Activated CD8-positive, alpha-beta memory T cell treated with anti-CD3 and anti-CD28 coated beads, Interleukin-2, amount 50 U/mL, for 48 hours (primary cell): Measurements from ENCODE around the gene COX6B2.

Experiments
- DNase-seq: peaks from one replicate; pipeline ENCODE4 v3.0.0-alpha.2; 2020

The COX6B2 gene

DNA sequence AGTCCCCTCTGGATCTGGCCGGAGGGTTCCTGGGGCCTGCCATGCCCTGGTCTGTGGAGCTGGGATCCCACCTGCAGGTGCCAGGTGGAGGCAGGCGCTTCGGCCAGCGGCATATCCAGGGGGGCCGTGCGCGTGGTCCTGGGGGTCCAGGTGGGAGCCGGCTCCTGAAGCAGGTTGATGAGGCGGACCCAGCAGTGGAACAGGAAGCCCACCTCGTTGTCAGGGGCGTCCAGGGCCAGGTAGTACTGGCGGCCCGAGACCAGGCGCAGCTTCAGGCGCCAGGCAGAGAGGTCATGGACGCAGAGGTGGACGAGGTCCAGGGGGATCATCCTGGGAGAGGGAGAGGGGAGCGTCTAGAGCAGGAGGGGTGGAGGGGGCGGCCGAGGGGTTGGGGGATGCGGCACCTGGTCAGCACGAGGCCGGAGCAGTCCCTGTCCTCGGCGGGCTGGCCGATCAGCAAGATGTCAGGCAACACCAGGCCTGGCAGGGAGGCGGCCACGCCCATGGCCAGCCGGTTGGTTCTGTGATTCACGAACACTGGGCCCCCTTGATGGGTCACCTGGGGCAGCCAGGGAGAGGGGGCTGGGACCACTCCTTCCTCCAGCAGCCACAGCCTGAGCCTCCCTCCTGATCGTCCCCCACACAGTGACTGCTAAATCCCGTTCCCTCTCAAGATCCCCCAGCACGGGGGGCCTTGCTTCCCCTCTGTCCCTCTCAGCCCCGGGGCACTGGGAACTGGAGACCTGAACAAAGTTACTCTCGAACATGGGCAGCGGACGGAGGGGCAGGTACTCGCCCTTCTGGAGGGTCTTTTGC lies 7.9 kb upstream of the COX6B2 start:
- no peak for DNase-seq

- DNase-seq, result no peak
These were observed 6.4 kb upstream of the COX6B2 start for GRCh38 chr19:55360902-55361301.

DNA sequence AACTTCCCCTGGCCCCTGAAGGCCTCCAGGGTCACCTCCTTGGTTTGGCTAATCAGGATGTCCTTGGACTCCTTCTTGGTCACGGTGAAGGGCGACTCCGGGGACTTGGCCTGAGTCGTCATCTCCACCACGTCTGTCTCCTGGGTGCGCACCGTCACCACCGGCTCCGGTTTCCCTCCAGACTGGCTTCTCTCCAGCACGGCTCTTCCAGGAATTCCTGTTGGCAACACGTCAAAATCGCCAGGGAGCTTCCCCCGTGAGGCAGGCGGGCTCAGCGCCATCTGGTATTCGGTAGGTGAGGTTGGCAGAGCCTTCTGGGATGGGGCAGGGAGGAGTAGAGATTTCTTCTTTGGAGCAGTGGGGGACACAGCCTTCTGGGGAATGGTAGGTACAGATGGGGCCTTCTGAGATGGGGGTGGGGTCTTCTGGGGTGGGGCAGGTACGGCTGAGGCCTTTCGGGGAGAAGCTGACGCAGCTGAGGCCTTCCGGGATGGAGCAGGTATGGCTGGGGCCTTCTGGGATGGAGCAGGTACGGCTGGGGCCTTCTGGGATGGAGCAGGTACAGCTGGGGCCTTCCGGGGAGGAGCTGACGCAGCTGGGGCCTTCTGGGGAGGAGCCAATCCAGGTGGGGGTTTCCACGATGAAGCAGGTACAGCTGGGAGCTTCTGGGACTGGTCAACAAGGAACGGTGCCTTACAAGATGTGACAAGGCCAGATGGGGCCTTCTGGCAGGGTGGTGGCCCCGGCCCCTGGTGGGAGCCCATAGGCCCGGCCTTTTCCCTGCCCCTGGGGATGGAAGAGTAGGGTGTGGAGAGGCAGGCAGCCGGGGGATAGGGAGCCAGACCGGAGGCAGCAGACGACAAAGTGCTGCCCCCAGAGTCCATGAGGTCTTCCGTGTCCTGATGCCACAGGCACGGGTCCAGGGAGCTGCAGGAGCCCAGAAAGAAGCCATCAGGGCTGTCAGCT lies 4.7 kb upstream of the COX6B2 start:
- DNase-seq, result no peak

GRCh38 chr19:55358493-55358892 lies 4.0 kb upstream of the COX6B2 start:
- no peak for DNase-seq

DNA sequence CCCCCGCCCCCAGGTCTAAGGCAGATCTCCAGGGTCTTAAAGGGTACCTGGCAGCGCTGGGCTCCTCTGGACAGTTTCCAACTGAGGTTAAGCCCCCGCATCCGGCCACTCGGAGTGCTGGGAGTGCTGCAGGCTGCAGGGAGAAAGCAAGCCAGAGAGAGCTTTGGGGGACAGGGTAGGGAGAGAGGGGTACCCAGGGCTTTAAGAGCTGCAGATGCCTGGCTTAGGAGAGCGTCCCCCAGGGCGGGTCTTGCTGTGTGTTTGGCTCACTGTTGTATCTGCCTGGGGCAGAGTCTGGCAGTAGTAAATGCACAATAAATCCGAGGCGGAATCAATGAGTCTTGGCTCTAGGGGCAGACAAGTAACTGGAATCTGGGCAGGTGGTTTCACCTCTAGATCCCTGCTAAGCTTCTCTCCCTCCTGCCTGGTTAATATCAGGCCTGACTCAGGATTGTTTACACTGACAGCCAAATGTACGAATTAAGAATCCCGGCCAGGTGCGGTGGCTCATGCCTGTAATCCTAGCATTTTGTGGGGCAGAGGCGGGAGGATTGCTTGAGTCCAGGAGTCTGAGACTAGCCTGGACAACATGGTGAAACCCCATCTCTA lies 798 bp upstream of the COX6B2 start:
- no peak for DNase-seq

DNA sequence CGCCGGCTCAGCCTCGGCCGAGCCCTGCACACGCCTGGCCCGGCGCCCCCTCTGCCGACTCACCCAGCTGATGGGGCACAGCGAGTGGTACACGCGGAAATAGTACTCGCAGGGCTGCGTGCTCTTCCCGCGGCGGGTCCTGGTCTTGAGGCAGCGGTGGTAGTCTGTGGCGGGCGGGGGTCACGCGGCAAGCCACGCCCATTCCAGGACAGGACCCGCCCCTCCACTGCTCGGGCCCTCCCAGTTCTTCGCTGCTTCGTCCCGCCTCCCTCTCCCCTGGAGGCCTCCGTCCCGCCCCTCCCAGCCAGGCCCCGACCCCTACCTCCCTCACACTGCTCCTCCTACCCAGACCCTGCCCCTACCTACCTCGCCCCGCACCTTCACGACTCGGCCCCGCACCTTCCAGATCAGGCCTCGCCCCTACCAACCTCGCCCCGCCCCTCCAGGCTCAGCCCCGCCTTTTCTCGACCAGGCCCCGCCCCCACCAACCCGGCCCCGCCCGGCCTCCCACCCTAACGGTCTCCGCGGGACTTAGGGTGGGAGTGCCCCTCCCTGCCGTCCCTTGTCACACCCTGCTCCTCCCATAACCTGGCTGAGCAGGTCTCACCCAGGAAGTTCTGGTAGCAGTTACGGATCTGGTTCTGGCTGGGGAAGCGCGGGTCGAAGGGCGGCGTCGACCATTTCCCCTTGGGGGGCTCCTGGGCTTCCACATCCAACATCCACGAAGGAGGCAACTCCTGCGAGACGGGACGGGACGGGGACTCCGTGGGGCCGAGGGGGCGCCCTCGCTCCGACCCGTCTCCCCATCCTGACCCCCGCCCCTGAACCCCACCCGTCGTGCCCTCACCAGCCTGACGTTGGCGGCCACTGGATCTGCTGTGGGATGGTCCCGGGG lies 469 bp downstream of the COX6B2 start:
- peak; percentile 83 for DNase-seq

DNA sequence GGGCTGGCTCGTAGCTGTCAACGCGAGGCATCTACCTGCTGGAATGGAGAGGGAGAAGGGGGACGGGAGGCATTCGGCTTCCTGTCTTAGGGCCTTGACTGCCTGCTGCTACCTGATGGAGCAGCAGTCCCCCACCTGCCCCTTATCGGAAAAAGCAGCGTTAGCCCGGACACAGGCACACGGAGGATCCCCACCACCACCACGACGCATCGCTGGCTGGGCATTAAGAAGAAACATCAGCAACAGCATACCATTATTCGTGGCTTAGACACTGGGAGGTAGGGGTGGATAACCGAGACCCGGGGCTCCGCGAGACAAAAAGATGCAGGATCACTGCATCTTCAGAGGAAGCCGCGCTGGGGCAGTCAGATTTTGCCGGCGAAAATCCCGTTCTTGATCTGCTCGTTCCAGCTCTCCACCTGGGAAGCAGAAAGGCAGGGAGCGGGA lies 1.1 kb downstream of the COX6B2 start:
- DNase-seq, result no peak

- DNase-seq, result no peak
These were observed 1.9 kb downstream of the COX6B2 start for GRCh38 chr19:55352549-55353145.

DNA sequence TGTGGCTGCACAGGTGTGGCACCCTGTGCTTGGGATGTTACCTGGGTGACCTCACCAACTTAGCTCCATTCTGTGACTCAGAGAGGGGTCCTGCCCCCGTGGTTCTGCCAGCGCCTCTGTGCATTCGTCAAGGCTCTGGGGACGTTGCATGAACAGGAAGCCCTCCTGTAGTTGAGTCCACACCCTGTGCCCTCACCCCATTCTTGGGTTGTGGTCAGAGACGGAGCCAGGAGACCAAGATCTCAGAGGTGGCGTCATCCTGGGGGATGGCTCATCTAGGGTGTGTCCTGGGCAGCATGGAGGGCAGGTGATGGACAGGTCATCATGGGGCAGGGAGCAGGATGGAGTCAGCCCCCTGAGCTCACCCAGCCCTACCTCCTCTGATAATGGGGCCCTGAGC lies 2.5 kb downstream of the COX6B2 start:
- no peak for DNase-seq

- no peak for DNase-seq
These were observed 3.8 kb downstream of the COX6B2 start for GRCh38 chr19:55350620-55351315.

GRCh38 chr19:55348317-55349034 lies 6.0 kb downstream of the COX6B2 start:
- DNase-seq, result no peak

- DNase-seq, result no peak
These were observed 7.0 kb downstream of the COX6B2 start for GRCh38 chr19:55347442-55348009.

DNA sequence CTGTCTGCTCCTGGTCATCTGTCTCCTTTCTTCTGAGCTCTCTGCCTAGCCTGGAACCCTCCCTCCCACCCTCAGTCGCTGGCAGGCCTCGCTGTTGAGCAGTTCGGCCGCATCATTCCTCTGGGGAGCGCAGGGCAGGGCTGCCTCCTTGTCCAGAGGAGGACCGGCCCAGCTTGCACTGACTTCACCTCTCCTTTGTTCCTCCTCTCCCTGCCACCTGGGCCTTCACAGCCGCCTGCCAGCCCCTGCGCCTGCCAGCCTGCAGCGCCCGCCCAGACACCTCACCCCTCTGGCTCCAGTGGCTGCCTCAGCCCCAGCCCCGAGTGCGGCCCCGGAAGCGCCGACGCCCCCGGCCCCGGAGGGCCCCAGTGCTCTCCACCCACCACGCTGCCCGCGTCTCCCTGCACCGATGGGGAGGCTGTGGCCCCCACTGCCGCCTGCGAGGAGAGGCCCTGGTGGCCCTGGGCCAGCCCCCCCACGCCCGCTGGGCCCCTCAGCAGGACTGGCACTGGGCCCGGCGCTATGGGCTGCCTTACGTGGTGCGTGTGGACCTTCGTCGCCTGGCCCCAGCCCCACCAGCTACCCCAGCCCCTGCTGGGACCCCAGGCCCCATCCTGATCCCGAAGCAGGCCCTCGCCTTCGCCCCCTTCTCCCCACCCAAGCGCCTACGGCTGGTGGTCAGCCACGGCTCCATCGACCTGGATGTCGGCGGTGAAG lies 7.6 kb downstream of the COX6B2 start:
- no peak for DNase-seq

DNA sequence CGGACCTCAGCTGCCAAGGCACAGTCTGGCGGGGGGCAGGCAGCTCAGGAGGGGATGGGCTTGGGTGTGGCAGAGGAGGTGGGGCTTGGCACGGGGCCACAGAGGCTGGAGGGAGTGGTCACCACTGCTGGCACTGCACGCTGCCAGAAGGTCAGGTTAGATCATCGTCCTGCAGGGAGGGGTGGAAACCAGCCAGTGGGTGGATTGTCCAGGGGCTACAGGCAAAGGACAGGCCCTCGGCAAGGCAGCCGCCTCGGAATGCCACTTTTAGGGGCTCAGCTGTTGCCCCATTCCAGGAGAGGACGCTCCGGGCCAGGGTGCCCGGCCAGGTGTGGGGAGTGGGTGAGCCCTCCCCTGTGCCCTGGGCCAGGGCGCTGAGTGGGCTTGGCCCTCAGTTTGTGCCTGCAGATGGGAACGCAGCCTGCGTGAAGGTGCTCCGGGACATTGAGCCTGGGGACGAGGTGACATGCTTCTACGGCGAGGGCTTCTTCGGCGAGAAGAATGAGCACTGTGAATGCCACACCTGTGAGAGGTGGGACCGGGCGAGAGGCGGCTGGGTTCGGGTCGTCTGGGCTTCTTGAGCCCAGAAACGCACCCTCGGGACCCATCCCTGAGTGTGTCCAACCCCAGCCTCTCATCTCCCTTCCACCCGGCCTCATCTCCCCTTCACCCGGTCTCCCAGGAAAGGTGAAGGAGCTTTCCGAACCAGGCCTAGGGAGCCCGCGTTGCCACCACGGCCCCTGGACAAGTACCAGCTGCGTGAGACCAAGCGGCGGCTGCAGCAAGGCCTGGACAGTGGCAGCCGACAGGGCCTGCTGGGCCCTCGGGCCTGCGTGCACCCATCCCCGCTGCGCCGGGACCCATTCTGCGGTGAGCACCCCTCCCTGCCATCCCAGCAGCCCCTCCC lies 8.4 kb downstream of the COX6B2 start:
- DNase-seq, result no peak

DNA sequence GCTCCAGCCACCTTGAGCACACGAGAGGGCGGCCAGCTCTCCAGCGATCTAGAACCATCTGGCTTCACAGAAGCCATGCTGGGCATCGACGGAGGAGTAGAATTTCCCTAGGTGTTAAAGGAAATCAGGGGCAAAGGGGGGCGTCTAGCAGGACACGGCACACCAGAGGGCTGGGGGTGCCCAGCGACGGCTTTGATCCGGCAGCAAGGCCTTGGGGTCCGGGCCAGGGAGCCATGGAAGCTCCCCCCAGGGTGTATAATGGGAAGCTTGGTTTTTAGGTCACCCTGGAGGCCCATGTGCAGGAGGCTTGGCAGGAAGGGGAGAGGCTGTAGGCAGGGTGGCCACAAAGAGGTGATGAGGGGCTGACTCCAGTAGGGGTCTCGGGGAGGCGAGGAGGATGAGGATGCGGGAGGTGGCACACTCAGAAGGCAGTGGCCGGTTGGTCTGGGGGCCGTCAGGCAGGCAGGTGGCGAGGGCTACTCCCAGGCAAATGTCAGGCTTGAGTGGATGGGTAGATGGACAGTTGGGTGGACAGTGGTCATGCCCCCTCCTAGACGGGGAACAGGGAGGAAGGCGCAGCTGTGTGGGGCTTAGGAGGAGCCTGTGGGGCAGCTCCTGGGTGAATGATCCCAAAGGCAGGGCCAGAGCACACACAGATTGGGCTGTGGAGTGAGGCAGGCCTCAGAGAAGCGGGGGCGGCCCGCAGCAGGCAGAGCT lies 9.3 kb downstream of the COX6B2 start:
- no peak for DNase-seq

DNA sequence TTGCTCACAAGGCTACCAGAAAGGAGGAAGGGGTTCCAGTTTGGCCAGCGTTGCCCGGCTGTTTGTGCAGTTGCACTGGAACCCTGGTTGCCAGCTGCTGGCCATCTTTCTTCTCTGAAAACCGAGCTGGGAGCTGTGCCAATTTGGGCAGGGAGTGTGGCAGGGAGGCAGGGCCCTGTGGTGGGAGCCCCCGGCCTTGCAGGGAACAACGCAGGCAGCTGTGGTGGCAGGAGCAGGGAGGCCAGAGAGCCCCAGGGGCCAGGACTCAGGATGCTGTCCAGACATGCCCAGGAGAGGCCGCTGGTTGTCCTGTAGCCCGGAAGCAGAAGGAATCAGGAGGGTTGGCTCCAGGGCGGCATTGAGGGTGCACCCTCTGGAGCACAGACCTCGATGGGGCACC lies 10.1 kb downstream of the COX6B2 start:
- DNase-seq, result no peak
